Fibroblast of lung (primary cell): Measurements from ENCODE around the gene IZUMO1.

ENCODE experiments used
- CTCF ChIP-seq, 2 donors: IDR thresholded peaks in 1 of 2; conservative IDR thresholded peaks in 1 of 2; 1 replicate in 1 of 2; 2 replicates in 1 of 2; pipeline ENCODE4 v1.5.1; 2011 to 2012; ENCODE audit warnings: low read length in 2 of 2, control low read depth in 1 of 2, inconsistent platforms in 1 of 2, low read depth in 1 of 2, mild to moderate bottlenecking in 1 of 2
- EZH2 ChIP-seq: IDR thresholded peaks from 2 replicates; pipeline ENCODE4 v1.5.1; 2012; ENCODE audit warnings: low read length, control low read depth, mild to moderate bottlenecking; ENCODE audit errors: missing control alignments

DNA sequence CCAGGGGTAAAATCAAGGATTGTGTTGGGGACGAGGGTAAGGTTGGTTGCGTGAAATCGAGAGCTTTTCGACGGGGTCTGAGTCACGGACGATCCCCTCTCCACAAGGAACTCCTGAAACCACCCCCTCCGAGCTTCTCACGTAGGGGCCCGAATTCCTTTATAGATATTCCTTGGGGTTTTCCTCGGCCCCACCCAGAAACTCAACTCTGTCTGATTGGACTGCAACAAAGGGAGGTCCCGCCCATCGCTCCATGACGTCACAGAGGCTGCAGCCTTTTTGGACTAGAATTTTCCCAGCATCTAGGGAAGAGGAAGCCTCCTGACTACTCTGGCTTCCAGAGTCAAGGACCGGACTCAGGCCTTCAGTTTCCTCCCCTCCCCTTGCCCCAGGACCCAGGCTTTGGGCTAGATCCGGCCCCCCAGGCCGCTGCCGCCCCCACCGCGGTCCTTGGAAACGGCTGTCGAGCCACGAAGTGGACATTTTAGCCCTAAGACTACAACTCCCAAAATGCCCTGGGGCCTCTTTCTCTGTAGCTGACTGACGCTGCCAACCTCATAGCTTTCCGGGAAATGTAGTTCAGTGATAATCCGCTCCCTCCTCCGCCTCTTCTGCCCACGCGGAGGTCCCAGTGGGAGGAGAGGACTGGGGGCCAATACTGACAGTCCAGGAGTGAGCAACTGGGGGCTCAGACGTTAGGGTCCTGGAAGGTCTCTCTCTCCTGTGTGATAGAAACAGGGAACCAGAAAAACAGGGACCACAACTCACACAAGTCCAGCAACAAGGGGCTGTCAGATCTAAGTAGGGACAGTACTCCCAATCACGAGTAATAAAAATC lies at the start of gene IZUMO1:
- TF ChIP-seq CTCF (conservative IDR thresholded peaks at IDR 0.05 in 1 of 2, IDR thresholded peaks at IDR 0.05 in 1 of 2; ENCODE audit: low read depth in 1 of 2, low read length in 2 of 2), result no peak
- TF ChIP-seq EZH2, result no peak
